Gastroesophageal sphincter (tissue), 3 donors: ENCODE data around the gene USP17L22.
"Not testable (repeated sequence)": the region's sequence is repeated elsewhere in the genome, so short reads cannot be mapped to it uniquely, and the experiment has no call there.

Experiments
- CTCF ChIP-seq, 4 experiments: fragments of 200-600 bp in 2 of 4; fragments of 450-650 bp in 2 of 4; sonication (generic) in 1 of 4; IDR thresholded peaks; one replicate each; pipeline ENCODE4 v1.5.1; 2017 to 2019; ENCODE audit warnings: antibody characterized with exemption in 4 of 4, mild to moderate bottlenecking in 2 of 4, moderate library complexity in 2 of 4
- EP300 ChIP-seq: sonication (generic); formaldehyde crosslinking; IDR thresholded peaks from one replicate; pipeline ENCODE4 v1.6.1; 2017; ENCODE audit warnings: antibody characterized with exemption, mild to moderate bottlenecking
- POLR2A ChIP-seq, 2 donors: fragments of 450-650 bp; IDR thresholded peaks; one replicate each; pipeline ENCODE4 v1.6.1; 2017; ENCODE audit warnings: antibody characterized with exemption in 2 of 2, mild to moderate bottlenecking in 2 of 2, moderate library complexity in 1 of 2
- POLR2AphosphoS5 ChIP-seq: sonication (generic); formaldehyde crosslinking; IDR thresholded peaks from one replicate; pipeline ENCODE4 v1.6.1; 2017; ENCODE audit warnings: antibody characterized with exemption

- not testable (repeated sequence) for TF ChIP-seq CTCF (IDR thresholded peaks at IDR 0.05); POLR2A (IDR thresholded peaks at IDR 0.05); POLR2AphosphoS5; EP300
Measured at GRCh38 chr4:9243579-9243978, 23.8 kb upstream of the USP17L22 start, which contains the start of gene USP17L17.
